GM15510 (cell line): Measurements from ENCODE around the gene SAFB.

Source experiments
- POLR2A ChIP-seq: IDR thresholded peaks from 3 replicates; pipeline ENCODE4 v1.6.1; 2011; ENCODE audit warnings: borderline replicate concordance; ENCODE audit not compliant: insufficient read length; ENCODE audit errors: extremely low read depth

SAFB gene

GRCh38 chr19:5680437-5681368 lies 57.8 kb downstream of the SAFB start, which contains the start of the genes HSD11B1L and MICOS13:
HSD11B1L (plus strand) TSS chr19:5681027; CDS start chr19:5684833, 3,806 bp downstream.
MICOS13 (minus strand) TSS chr19:5680516; CDS start chr19:5680486, 30 bp downstream.
- TF ChIP-seq POLR2A, result peak; percentile 79

GRCh38 chr19:5681391-5682106 lies 58.7 kb downstream of the SAFB start:
- TF ChIP-seq POLR2A, result no peak

GRCh38 chr19:5682107-5682482 lies 59.2 kb downstream of the SAFB start:
- no peak for TF ChIP-seq POLR2A

GRCh38 chr19:5683177-5683886 lies 60.4 kb downstream of the SAFB start:
- TF ChIP-seq POLR2A, result no peak

- no peak for TF ChIP-seq POLR2A
Observed at GRCh38 chr19:5684694-5685430, 62.0 kb downstream of the SAFB start.

- no peak for TF ChIP-seq POLR2A
Observed at GRCh38 chr19:5686326-5686646, 63.4 kb downstream of the SAFB start.

- TF ChIP-seq POLR2A, result peak; percentile 41
Observed at GRCh38 chr19:5686647-5687359, 63.9 kb downstream of the SAFB start.

GRCh38 chr19:5687360-5688198 lies 64.7 kb downstream of the SAFB start:
- no peak for TF ChIP-seq POLR2A

- peak; percentile 99 for TF ChIP-seq POLR2A
Observed at GRCh38 chr19:5690125-5690954, 67.5 kb downstream of the SAFB start, which contains the start of gene RPL36. RPL36 (plus strand) TSS chr19:5690295; CDS start chr19:5690508, 213 bp downstream.

GRCh38 chr19:5690955-5691821 lies 68.3 kb downstream of the SAFB start:
- no peak for TF ChIP-seq POLR2A

GRCh38 chr19:5691822-5692722 lies 69.2 kb downstream of the SAFB start:
- no peak for TF ChIP-seq POLR2A
